ENCODE measurements around the gene RFTN2. TPM values are rescaled to one million over a fixed set of nuclear protein-coding genes. Genes with fewer than 3 reads are reported as not detected.

Gene RFTN2
- total and polyA plus RNA-seq, 2 of the 13 experiments (the other 11 are each of a cell fraction or from before 2014, with no cell fraction given) = not detected

- Histone ChIP-seq H3K36me3 (replicated peaks in 1 of 2; ENCODE audit: control insufficient read depth in 1 of 2, insufficient read depth in 2 of 2, low read length in 2 of 2) (no peaks in the 10 kb centered on the region), H3K27me3 (ENCODE audit: control insufficient read depth in 1 of 2, insufficient read depth in 2 of 2, low read length in 2 of 2) (peaks cover 0 to 17% of the 10 kb centered on the region in 2 experiments; a peak in 2 of 5 replicates), H3K9me3 (ENCODE audit: low read length) (no peaks in the 10 kb centered on the region), H3K79me2 (ENCODE audit: insufficient read depth, low read length) (no peaks in the 10 kb centered on the region), H2AFZ (ENCODE audit: low read length) (no peak overlapping the region), H3K4me3 (replicated peaks in 1 of 3; ENCODE audit: insufficient read depth in 1 of 3, low read depth in 2 of 3, low read length in 3 of 3) (no peak overlapping the region), H3K4me1 (ENCODE audit: insufficient read depth, low read length) (peaks cover 23% of the 10 kb centered on the region), H3K9ac (ENCODE audit: insufficient read depth, low read depth, low read length) (no peak overlapping the region), H4K20me1 (ENCODE audit: insufficient read depth, low read length) (no peaks in the 10 kb centered on the region), H3K4me2 (ENCODE audit: low read depth, low read length) (no peak overlapping the region), H3K27ac (ENCODE audit: extremely low read length, insufficient read depth, low read length) (no peak overlapping the region)
- in situ Hi-C loops (cut with HindIII; ENCODE audit: extremely low pct_ligation_motif_present, low pct_unique_long_range_greater_than_20kb) = no loop called here
- no peak for TF ChIP-seq ZNF574 (CRISPR knock-in tag; IDR thresholded peaks at IDR 0.05)
- no peak for TF ChIP-seq SAP130 (CRISPR knock-in tag; IDR thresholded peaks at IDR 0.05; ENCODE audit: low read depth)
- no peak for TF ChIP-seq ZBTB26 (CRISPR knock-in tag; IDR thresholded peaks at IDR 0.05; ENCODE audit: borderline replicate concordance)
- no peak for TF ChIP-seq ZNF724P (CRISPR knock-in tag; IDR thresholded peaks at IDR 0.05; ENCODE audit: borderline replicate concordance)
- DNase-seq (ENCODE audit: low spot score) (no peak), FAIRE-seq (no peak), ATAC-seq (no peak)
- BruUV-seq (replicated peaks) = no TSS peak
- intact Hi-C loops (cut with micrococcal nuclease; ENCODE audit: unreplicated experiment) = no loop called here
- 58% methylated on average over 5 of the region's 5 CpGs for WGBS (ENCODE audit: low lambda C conversion rate)
- POLR2A ChIA-PET = interaction anchor here (0.9 to 1.3 kb wide), 5 partner anchors 13 to 165 kb away, joined by 3 to 14 read pairs (median 4); partner anchors contain the start of genes HSPD1, HSPE1 and SF3B1
- CTCF ChIA-PET (ENCODE audit: low intra/inter-chr PET ratio, low total read pairs) = no interaction called here
Observed at GRCh38 chr2:197600306-197600705, 75.1 kb downstream of the RFTN2 start.

All from HepG2 (cell line).